Muscle layer of duodenum (tissue), 2 donors: ENCODE measurements around the gene COPZ1.
"Not testable (repeated sequence)": the region's sequence is repeated elsewhere in the genome, so short reads cannot be mapped to it uniquely, and the experiment has no call there.

Source experiments
- H3K27ac ChIP-seq: one replicate; pipeline ENCODE4 v1.7.0; 2013; ENCODE audit warnings: mild to moderate bottlenecking, low read length
- H3K27me3 ChIP-seq: one replicate; pipeline ENCODE4 v1.7.0; 2013; ENCODE audit warnings: low read depth, mild to moderate bottlenecking, control low read depth, low read length
- H3K36me3 ChIP-seq, 2 donors: one replicate each; pipeline ENCODE4 v1.7.0; 2013; ENCODE audit warnings: low read length in 2 of 2, control low read depth in 1 of 2, mild to moderate bottlenecking in 1 of 2; ENCODE audit not compliant: insufficient read depth in 2 of 2, control insufficient read depth in 1 of 2
- H3K4me1 ChIP-seq, 2 donors: one replicate each; pipeline ENCODE4 v1.7.0; 2013; ENCODE audit warnings: low read length in 2 of 2, mild to moderate bottlenecking in 2 of 2, control low read depth in 1 of 2, moderate library complexity in 1 of 2; ENCODE audit not compliant: insufficient read depth in 2 of 2, control insufficient read depth in 1 of 2
- H3K4me3 ChIP-seq, 2 donors: one replicate each; pipeline ENCODE4 v1.7.0; 2013; ENCODE audit warnings: low read length in 2 of 2, low read depth in 1 of 2, mild to moderate bottlenecking in 1 of 2
- H3K9me3 ChIP-seq, 2 donors: one replicate each; pipeline ENCODE4 v1.7.0; 2013; ENCODE audit warnings: low read length in 2 of 2, control low read depth in 1 of 2, mild to moderate bottlenecking in 1 of 2; ENCODE audit not compliant: control insufficient read depth in 1 of 2
- donor health status: healthy.

COPZ1 gene

GRCh38 chr12:54284070-54284780, 40.7 kb upstream of the COPZ1 start:
- H3K27ac ChIP-seq, H3K27me3 ChIP-seq, H3K9me3 ChIP-seq: not testable (repeated sequence)
- H3K4me3 ChIP-seq: peak overlapping the region; percentile 43 to 94
- H3K4me1 ChIP-seq: peaks cover 22 to 55% of the 10 kb centered on the region in 2 donors
- peaks cover 63 to 66% of the 10 kb centered on the region in 2 donors for H3K36me3 ChIP-seq

GRCh38 chr12:54285150-54286041, 39.5 kb upstream of the COPZ1 start:
- H3K27me3 ChIP-seq: no peaks in the 10 kb centered on the region
- peak overlapping the region in 1 of 2 donors; percentile 17 for H3K4me3 ChIP-seq
- H3K36me3 ChIP-seq: peaks cover 63 to 66% of the 10 kb centered on the region in 2 donors
- H3K9me3 ChIP-seq: no peaks in the 10 kb centered on the region
- H3K27ac ChIP-seq: peak overlapping the region; percentile 36
- H3K4me1 ChIP-seq: peaks cover 22 to 55% of the 10 kb centered on the region in 2 donors

GRCh38 chr12:54286042-54287030, 38.6 kb upstream of the COPZ1 start:
- Histone ChIP-seq H3K27me3 (no peaks in the 10 kb centered on the region), H3K36me3 (peaks cover 63 to 66% of the 10 kb centered on the region in 2 donors)

GRCh38 chr12:54287261-54288157, 37.4 kb upstream of the COPZ1 start:
- H3K36me3 ChIP-seq: peaks cover 53 to 55% of the 10 kb centered on the region in 2 donors
- no peak overlapping the region for H3K27ac ChIP-seq
- no peak overlapping the region for H3K4me3 ChIP-seq
- H3K9me3 ChIP-seq: no peaks in the 10 kb centered on the region
- H3K27me3 ChIP-seq: no peaks in the 10 kb centered on the region
- H3K4me1 ChIP-seq: peaks cover 22 to 43% of the 10 kb centered on the region in 2 donors

More at GRCh38 chr12:54286042-54287030, 38.6 kb upstream of the COPZ1 start:
- H3K27ac ChIP-seq: no peak overlapping the region
- H3K9me3 ChIP-seq: no peaks in the 10 kb centered on the region
- peak overlapping the region in 1 of 2 donors; percentile 17 for H3K4me3 ChIP-seq
- peaks cover 22 to 54% of the 10 kb centered on the region in 2 donors for H3K4me1 ChIP-seq

- Histone ChIP-seq H3K4me3 (no peak overlapping the region), H3K4me1 (no peaks in the 10 kb centered on the region), H3K36me3 (peaks cover 10 to 13% of the 10 kb centered on the region in 2 donors), H3K27ac (no peak overlapping the region), H3K9me3 (no peaks in the 10 kb centered on the region), H3K27me3 (no peaks in the 10 kb centered on the region)
Observed at GRCh38 chr12:54292083-54292930, 32.6 kb upstream of the COPZ1 start.

- Histone ChIP-seq H3K27me3 (no peaks in the 10 kb centered on the region), H3K4me1 (no peaks in the 10 kb centered on the region), H3K27ac (no peak overlapping the region), H3K4me3 (no peak overlapping the region), H3K36me3 (peaks cover 4 to 7% of the 10 kb centered on the region in 2 donors), H3K9me3 (no peaks in the 10 kb centered on the region)
Observed at GRCh38 chr12:54292931-54293241, 32.0 kb upstream of the COPZ1 start.

- Histone ChIP-seq H3K27me3 (no peaks in the 10 kb centered on the region), H3K4me1 (no peaks in the 10 kb centered on the region), H3K9me3 (no peaks in the 10 kb centered on the region), H3K27ac (no peak overlapping the region), H3K4me3 (no peak overlapping the region), H3K36me3 (no peaks in the 10 kb centered on the region)
Observed at GRCh38 chr12:54294152-54294952, 30.6 kb upstream of the COPZ1 start.

GRCh38 chr12:54294953-54295566, 29.9 kb upstream of the COPZ1 start:
- Histone ChIP-seq H3K36me3 (no peaks in the 10 kb centered on the region), H3K27me3 (peaks cover 3% of the 10 kb centered on the region), H3K27ac (no peak overlapping the region), H3K4me1 (no peaks in the 10 kb centered on the region), H3K4me3 (no peak overlapping the region), H3K9me3 (no peaks in the 10 kb centered on the region)
